ENCODE measurements around the gene NUTM2F. TPM values are rescaled to one million over a fixed set of nuclear protein-coding genes. Genes with fewer than 3 reads are reported as not detected.
"Not testable (repeated sequence)": the region's sequence is repeated elsewhere in the genome, so short reads cannot be mapped to it uniquely, and the experiment has no call there.

NUTM2F gene
- total and polyA plus RNA-seq, 9 of the 15 experiments (the other 6 are each of a cell fraction or from before 2014, with no cell fraction given), result 0.04 TPM; not detected in 8

GRCh38 chr9:94277885-94278536 lies 50.4 kb downstream of the NUTM2F start (continued):
- TF ChIP-seq XRCC3 (IDR thresholded peaks at IDR 0.05), result no peak

GRCh38 chr9:94277029-94277428 lies 51.4 kb downstream of the NUTM2F start:
- in situ Hi-C loops (cut with MboI); FAIRE-seq; H3K9me1 ChIP-seq (ENCODE audit: control insufficient read depth, insufficient read depth, low read length); H3K27me3 ChIP-seq (ENCODE audit: control insufficient read depth in 2 of 2, insufficient read depth in 2 of 2, low read length in 2 of 2); H4K20me1 ChIP-seq (replicated peaks; ENCODE audit: control insufficient read depth, insufficient read depth, low read length); CTCF ChIA-PET (ENCODE audit: low intra/inter-chr PET ratio); intact Hi-C loops (cut with micrococcal nuclease); H3K4me3 ChIP-seq; BruUV-seq (replicated peaks): not testable (repeated sequence)
- Histone ChIP-seq H3K36me3 (ENCODE audit: control insufficient read depth, insufficient read depth, low read length) (peaks cover 25% of the 10 kb centered on the region; the same call in 2 of the 3 replicates), H3K79me2 (ENCODE audit: control insufficient read depth, insufficient read depth, low read length) (peaks cover 39% of the 10 kb centered on the region), H3K4me1 (replicated peaks in 1 of 2; ENCODE audit: control insufficient read depth in 2 of 2, insufficient read depth in 2 of 2, low read length in 2 of 2) (peaks cover 16 to 31% of the 10 kb centered on the region in 2 experiments), H2AFZ (ENCODE audit: low read depth, low read length) (peak overlapping the region; percentile 47), H3K9me3 (replicated peaks; ENCODE audit: control insufficient read depth, insufficient read depth, low read depth, low read length) (peaks cover 17% of the 10 kb centered on the region), H3K27ac (ENCODE audit: extremely low read depth, low read depth, low read length) (peak overlapping the region; percentile 74), H3K9ac (ENCODE audit: insufficient read depth in 1 of 2, low read depth in 2 of 2, low read length in 2 of 2) (0 out of 4 replicates have a peak overlapping the region, but pooled peaks of 1 of the 2 experiments have one; percentile 7), H3K4me2 (ENCODE audit: insufficient read depth, low read length) (peak overlapping the region; percentile 40)
- WGBS (ENCODE audit: insufficient coverage, low coverage, missing lambda C conversion rate), result 3% methylated on average over 4 of the region's 4 CpGs
- peak in 1 of 4 experiments; percentile 50 for DNase-seq (ENCODE audit: extremely low read depth in 1 of 4, low spot score in 3 of 4)
- POLR2A ChIA-PET, result interaction anchor here (1.1 kb wide), 2 partner anchors 11 to 18 kb away, joined by 3 to 4 read pairs; partner anchors contain the start of gene ZNF169
- peak; percentile 27 for ATAC-seq
- TF ChIP-seq KHSRP (IDR thresholded peaks at IDR 0.05) (peak; percentile 28; the same call in 1 of the 2 replicates), DPF2 (IDR thresholded peaks at IDR 0.05) (peak; percentile 93), TEAD2 (tag; IDR thresholded peaks at IDR 0.05) (peak; percentile 31; the same call in 1 of the 2 replicates), VEZF1 (CRISPR knock-in tag; IDR thresholded peaks at IDR 0.05) (peak; percentile 53), ZNF75A (CRISPR knock-in tag; IDR thresholded peaks at IDR 0.05) (0 out of 2 replicates have a peak, but pooled peaks have one; percentile 0), ZMIZ1 (IDR thresholded peaks at IDR 0.05; ENCODE audit: low read depth in 2 of 2, low read length in 2 of 2) (0 out of 4 replicates have a peak, but pooled peaks of 1 of the 2 experiments have one; percentile 48), ARNT (IDR thresholded peaks at IDR 0.05) (peak; percentile 73 to 77; a peak in 1 of 4 replicates), ZBTB11 (CRISPR knock-in tag; IDR thresholded peaks at IDR 0.05) (peak in 1 of 3 experiments; percentile 29; a peak in 1 of 6 replicates), ZNF197 (CRISPR knock-in tag; IDR thresholded peaks at IDR 0.05; ENCODE audit: low read depth) (peak; percentile 61; the same call in 1 of the 2 replicates), MTA2 (IDR thresholded peaks at IDR 0.05; ENCODE audit: low read depth) (peak; percentile 84)
